ENCODE measurements around the gene RASSF8.

DNA sequence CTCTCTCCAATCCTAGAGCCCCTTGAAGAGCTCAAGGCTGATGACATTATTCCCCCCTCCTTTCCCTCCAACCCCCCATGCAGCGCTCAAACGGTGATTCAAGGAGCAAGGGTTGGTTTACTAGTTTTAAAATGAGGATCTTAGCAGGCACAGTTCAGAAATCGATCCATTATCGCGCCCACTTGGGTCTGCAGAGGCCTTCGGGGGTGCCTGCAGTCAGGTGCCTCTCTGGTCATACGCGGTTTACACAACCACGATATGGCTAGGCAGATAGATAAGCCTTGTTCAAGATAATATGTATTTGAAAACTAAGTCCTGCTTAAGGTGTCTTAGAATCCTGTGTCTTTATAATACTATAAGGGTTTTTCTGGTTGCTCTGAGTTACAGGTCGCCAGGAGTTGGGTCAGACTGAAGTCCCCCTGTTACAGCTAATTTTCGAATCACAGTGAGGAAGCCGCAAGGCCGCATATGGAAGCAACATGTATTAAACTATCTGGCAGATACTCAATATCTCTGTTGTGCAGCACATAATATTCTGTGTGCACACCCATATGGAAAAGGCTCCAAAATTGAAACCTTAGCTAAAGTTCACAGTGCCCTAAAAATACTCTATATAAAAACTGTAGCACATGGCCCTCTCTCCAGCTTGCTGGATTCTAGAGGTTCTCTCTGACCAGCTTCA is 156.4 kb downstream of the RASSF8 start:
- no peak for TF ChIP-seq POLR2A (IDR thresholded peaks at IDR 0.05)
- TF ChIP-seq, protein P1, sequence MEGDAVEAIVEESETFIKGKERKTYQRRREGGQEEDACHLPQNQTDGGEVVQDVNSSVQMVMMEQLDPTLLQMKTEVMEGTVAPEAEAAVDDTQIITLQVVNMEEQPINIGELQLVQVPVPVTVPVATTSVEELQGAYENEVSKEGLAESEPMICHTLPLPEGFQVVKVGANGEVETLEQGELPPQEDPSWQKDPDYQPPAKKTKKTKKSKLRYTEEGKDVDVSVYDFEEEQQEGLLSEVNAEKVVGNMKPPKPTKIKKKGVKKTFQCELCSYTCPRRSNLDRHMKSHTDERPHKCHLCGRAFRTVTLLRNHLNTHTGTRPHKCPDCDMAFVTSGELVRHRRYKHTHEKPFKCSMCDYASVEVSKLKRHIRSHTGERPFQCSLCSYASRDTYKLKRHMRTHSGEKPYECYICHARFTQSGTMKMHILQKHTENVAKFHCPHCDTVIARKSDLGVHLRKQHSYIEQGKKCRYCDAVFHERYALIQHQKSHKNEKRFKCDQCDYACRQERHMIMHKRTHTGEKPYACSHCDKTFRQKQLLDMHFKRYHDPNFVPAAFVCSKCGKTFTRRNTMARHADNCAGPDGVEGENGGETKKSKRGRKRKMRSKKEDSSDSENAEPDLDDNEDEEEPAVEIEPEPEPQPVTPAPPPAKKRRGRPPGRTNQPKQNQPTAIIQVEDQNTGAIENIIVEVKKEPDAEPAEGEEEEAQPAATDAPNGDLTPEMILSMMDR (IDR thresholded peaks at IDR 0.05): no peak

Data from esophagus squamous epithelium (tissue), 4 donors.